GM21515 (cell line): Measurements from ENCODE around the gene MLX.

Experiments
- ATAC-seq: cut with Tn5 transposase; IDR thresholded peaks from one replicate; pipeline ENCODE4 v1.9.1; 2021; ENCODE audit not compliant: unreplicated experiment

Gene MLX

GRCh38 chr17:42566883-42567573 is at the start of gene MLX:
MLX (plus strand) TSS chr17:42567100; CDS start chr17:42567125, 25 bp downstream.
- no peak for ATAC-seq

GRCh38 chr17:42517516-42517915 is 49.4 kb upstream of the MLX start:
- no peak for ATAC-seq

- ATAC-seq, result no peak
Observed at GRCh38 chr17:42518046-42518754, 48.7 kb upstream of the MLX start.

GRCh38 chr17:42518755-42519545 is 48.0 kb upstream of the MLX start:
- no peak for ATAC-seq

- ATAC-seq, result no peak
Observed at GRCh38 chr17:42519546-42520491, 47.1 kb upstream of the MLX start.

GRCh38 chr17:42520540-42520951 is 46.4 kb upstream of the MLX start:
- no peak for ATAC-seq

DNA sequence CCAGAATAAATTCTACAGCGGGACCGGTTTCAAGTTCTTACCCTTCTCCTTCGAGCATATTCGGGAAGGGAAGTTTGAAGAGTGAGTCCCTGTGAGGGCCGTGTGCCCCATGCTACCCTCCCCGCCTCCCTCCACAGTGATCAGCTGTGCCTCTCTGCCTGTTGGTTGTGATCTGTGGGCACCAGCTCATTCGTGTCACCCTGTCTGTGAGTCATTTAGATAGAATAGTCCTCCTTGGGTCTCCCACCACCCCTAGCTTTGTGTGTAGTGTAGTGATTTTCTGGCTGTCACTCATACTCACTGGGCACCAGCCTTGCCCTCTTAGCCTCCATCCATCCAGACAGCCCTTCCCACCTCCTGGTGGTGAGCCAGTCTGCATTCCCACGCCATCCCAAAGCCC is 45.9 kb upstream of the MLX start:
- no peak for ATAC-seq

GRCh38 chr17:42521666-42522262 is 45.1 kb upstream of the MLX start:
- no peak for ATAC-seq

DNA sequence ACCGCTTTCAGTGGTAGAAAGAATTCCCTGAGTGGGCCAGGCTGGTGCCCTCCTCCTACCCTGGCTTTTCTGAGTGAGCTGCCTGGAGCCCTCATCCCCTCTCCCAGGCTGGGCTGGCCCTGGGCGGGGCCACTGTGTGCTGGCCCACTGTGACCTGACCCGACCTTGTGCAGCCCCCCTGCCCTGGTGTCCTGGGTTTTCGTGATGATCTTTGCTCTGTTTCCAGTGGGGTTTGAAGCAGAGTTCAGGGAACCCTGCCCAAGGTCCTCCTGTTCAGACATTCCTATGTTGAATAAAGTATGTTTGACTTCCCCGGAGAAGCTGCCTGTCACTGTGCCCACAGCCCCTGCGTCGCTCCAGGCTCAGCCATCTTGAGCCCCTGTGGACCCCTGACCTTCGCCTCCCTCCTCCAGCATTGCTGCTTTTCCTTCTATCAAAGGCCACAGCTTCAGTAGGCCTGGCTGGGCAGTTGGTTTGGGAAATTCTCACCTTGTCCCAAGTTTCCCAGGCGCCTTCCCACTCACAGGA is 44.6 kb upstream of the MLX start:
- ATAC-seq, result no peak

- ATAC-seq, result no peak
Observed at GRCh38 chr17:42522798-42523278, 44.1 kb upstream of the MLX start.

GRCh38 chr17:42525221-42525620 is 41.7 kb upstream of the MLX start:
- ATAC-seq, result no peak

DNA sequence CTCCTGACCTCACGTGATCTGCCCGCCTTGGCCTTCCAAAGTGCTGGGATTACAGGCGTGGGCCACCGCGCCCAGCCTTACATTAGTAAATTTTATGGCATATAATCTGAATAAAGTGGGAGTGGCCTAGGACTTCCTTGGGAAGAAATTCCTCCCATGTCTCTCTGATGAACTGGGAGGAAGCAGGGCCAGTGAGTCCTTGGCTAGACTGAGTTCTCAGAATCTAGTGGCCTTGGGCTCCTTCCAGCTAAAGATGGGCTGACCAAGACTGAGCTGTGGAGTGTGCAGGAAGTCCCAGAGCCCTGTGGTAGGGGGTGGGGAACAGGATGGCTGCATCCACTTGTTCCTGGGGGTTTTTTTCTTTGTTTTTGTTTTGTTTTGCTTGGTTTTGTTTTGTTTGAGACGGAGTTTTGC is 40.9 kb upstream of the MLX start:
- ATAC-seq, result no peak

DNA sequence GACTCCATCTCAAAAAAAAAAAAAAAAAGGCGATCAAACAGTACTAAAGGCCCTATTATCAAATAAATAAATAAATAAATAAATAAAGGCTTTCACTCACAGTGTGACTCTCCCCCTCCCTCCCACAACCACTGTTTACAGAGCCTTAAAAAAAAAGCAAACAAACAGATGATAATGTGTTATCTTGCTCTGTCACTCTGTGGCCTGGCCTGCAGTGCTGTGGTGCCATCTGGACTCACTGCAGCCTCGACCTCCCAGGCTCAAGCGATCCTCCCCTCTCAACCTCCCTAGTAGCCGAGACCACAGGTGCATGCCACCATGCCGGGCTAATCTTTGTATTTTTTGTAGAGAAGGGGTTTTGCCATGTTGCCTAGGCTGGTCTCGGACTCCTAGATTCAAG is 39.0 kb upstream of the MLX start:
- no peak for ATAC-seq

GRCh38 chr17:42529061-42529460 is 37.8 kb upstream of the MLX start:
- ATAC-seq, result no peak

DNA sequence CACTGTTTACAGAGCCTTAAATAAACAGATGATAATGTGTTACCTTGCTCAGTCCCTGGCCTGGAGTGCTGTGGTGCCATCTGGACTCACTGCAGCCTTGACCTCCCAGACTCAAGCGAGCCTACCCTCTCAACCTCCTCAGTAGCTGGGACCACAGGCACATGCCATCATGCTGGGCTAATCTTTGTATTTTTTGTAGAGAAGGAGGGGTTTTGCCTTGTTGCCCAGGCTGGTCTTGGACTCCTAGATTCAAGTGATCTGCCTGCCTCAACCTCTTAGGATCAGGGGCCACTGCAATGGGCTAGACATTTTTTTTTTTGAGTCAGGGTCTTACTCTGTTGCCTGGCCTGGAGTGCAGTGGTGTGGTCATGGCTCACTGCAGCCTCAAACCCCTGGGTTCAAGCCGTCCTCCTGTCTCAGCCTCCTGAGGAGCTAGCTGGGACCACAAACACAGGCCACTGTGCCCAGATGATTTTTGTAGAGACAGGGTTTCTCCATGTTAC is 35.9 kb upstream of the MLX start:
- ATAC-seq, result no peak

DNA sequence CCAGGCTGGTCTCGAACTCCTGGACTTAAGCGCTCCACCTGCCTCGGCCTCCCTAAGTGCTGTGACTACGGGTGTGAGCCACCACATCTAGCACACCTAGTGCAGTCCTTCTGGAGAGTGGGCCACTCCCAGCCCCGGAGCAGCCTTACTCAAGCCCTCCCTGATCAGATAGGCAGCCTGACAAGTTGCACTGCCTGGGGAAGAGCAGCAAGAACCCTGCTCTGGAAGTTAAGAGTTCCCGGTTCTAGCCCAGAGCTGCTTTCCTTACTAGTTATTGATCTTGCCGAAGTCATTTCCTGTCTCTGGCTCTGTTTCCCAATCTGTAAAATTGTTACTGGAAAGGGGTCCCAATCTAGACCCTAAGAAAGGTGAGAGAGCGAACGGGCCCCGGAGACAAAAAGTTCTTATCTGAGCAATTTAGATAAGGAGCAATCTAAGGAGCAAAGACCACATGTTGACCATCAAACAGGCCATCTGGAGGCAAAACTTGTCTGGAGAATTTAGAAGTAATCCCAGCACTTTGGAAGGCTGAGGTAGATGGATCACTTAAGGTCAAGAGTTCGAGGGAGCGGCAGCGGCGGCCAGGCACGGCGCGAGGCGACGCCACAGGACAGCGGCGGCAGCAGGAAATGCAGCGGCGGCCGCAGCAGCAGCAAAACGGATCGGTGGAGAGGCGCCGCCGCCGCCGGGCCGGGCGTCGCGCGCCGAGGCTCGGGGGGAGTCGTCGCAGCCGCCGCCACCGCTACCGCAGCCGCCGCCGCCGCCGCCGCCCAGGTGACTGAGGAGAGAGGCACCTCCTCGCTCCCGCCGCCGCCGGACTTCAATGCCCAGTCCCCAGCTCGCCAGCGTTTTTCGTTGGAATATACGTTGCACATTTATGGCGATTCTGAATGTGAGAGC is 35.2 kb upstream of the MLX start:
- ATAC-seq, result no peak

GRCh38 chr17:42535155-42536047 is 31.5 kb upstream of the MLX start:
- peak; percentile 14 for ATAC-seq

DNA sequence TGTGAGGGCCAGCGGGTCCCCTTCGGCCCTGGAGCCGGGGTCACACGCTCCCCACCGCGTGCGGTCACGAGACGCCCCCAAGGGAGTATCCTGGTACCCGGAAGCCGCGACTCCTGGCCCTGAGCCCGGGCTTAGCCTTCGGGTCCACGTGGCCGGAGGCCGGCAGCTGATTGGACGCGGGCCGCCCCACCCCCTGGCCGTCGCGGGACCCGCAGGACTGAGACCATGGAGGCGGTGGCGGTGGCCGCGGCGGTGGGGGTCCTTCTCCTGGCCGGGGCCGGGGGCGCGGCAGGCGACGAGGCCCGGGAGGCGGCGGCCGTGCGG is 30.9 kb upstream of the MLX start, which contains the start of gene NAGLU:
TSS of gene NAGLU (plus strand) at position 194 of the 324 bp plus-strand sequence. CDS start at position 226, 32 bp downstream.
- peak; percentile 77 for ATAC-seq
